ENCODE results near the gene MLEC. TPM values are rescaled to one million over a fixed set of nuclear protein-coding genes. Genes with fewer than 3 reads are reported as not detected.

MLEC gene
- total and polyA plus RNA-seq, 2 donors: 18.5 to 52.0 TPM

GRCh38 chr12:120646044-120646443, 40.9 kb upstream of the MLEC start:
- no peak overlapping the region for H3K4me3 ChIP-seq (ENCODE audit: low read length in 2 of 2)
- peaks cover 46 to 93% of the 10 kb centered on the region in 2 donors for H3K27me3 ChIP-seq (ENCODE audit: control insufficient read depth in 2 of 2, insufficient read depth in 1 of 2, low read length in 1 of 2)
- peaks cover 6 to 19% of the 10 kb centered on the region in 2 donors for H3K4me1 ChIP-seq (ENCODE audit: control insufficient read depth in 2 of 2, insufficient read depth in 2 of 2, low read length in 2 of 2)
- no peak overlapping the region for H3K27ac ChIP-seq (ENCODE audit: low read depth in 1 of 2, low read length in 1 of 2)
- 85% methylated on average over 6 of the region's 6 CpGs for WGBS
- no peaks in the 10 kb centered on the region for H3K36me3 ChIP-seq (ENCODE audit: control insufficient read depth in 2 of 2, insufficient read depth in 2 of 2, low read length in 1 of 2)
- no peak for DNase-seq (ENCODE audit: low read depth in 6 of 9, low spot score in 9 of 9)
- H3K9me3 ChIP-seq (ENCODE audit: control insufficient read depth in 2 of 2, insufficient read depth in 1 of 2, low read length in 1 of 2): peaks cover 1 to 3% of the 10 kb centered on the region in 2 donors

GRCh38 chr12:120647375-120647755, 39.6 kb upstream of the MLEC start:
- WGBS: 92% methylated on average over 13 of the region's 13 CpGs
- Histone ChIP-seq H3K4me3 (ENCODE audit: low read length in 2 of 2) (no peak overlapping the region), H3K36me3 (ENCODE audit: control insufficient read depth in 2 of 2, insufficient read depth in 2 of 2, low read length in 1 of 2) (no peaks in the 10 kb centered on the region), H3K27ac (ENCODE audit: low read depth in 1 of 2, low read length in 1 of 2) (no peak overlapping the region), H3K4me1 (ENCODE audit: control insufficient read depth in 2 of 2, insufficient read depth in 2 of 2, low read length in 2 of 2) (peaks cover 0 to 11% of the 10 kb centered on the region in 2 donors), H3K9me3 (ENCODE audit: control insufficient read depth in 2 of 2, insufficient read depth in 1 of 2, low read length in 1 of 2) (peaks cover 0 to 3% of the 10 kb centered on the region in 2 donors), H3K27me3 (ENCODE audit: control insufficient read depth in 2 of 2, insufficient read depth in 1 of 2, low read length in 1 of 2) (peaks cover 35 to 89% of the 10 kb centered on the region in 2 donors)
- no peak for DNase-seq (ENCODE audit: low read depth in 6 of 9, low spot score in 9 of 9)

GRCh38 chr12:120649442-120650232, 37.3 kb upstream of the MLEC start:
- peaks cover 0 to 11% of the 10 kb centered on the region in 2 donors for H3K4me1 ChIP-seq (ENCODE audit: control insufficient read depth in 2 of 2, insufficient read depth in 2 of 2, low read length in 2 of 2)
- no peak for DNase-seq (ENCODE audit: low read depth in 6 of 9, low spot score in 9 of 9)
- 12% methylated on average over 33 of the region's 33 CpGs for WGBS
- H3K4me3 ChIP-seq (ENCODE audit: low read length in 2 of 2): no peak overlapping the region
- H3K9me3 ChIP-seq (ENCODE audit: control insufficient read depth in 2 of 2, insufficient read depth in 1 of 2, low read length in 1 of 2): peaks cover 0 to 3% of the 10 kb centered on the region in 2 donors
- no peak overlapping the region for H3K27ac ChIP-seq (ENCODE audit: low read depth in 1 of 2, low read length in 1 of 2)
- H3K27me3 ChIP-seq (ENCODE audit: control insufficient read depth in 2 of 2, insufficient read depth in 1 of 2, low read length in 1 of 2): peaks cover 21 to 81% of the 10 kb centered on the region in 2 donors
- H3K36me3 ChIP-seq (ENCODE audit: control insufficient read depth in 2 of 2, insufficient read depth in 2 of 2, low read length in 1 of 2): no peaks in the 10 kb centered on the region

- no peak overlapping the region for H3K27ac ChIP-seq (ENCODE audit: low read depth in 1 of 2, low read length in 1 of 2)
- peaks cover 0 to 11% of the 10 kb centered on the region in 2 donors for H3K4me1 ChIP-seq (ENCODE audit: control insufficient read depth in 2 of 2, insufficient read depth in 2 of 2, low read length in 2 of 2)
- peaks cover 0 to 3% of the 10 kb centered on the region in 2 donors for H3K9me3 ChIP-seq (ENCODE audit: control insufficient read depth in 2 of 2, insufficient read depth in 1 of 2, low read length in 1 of 2)
- 71% methylated on average over 12 of the region's 12 CpGs for WGBS
- H3K4me3 ChIP-seq (ENCODE audit: low read length in 2 of 2): no peak overlapping the region
- DNase-seq (ENCODE audit: low read depth in 6 of 9, low spot score in 9 of 9): no peak
- H3K27me3 ChIP-seq (ENCODE audit: control insufficient read depth in 2 of 2, insufficient read depth in 1 of 2, low read length in 1 of 2): peaks cover 19 to 76% of the 10 kb centered on the region in 2 donors
- H3K36me3 ChIP-seq (ENCODE audit: control insufficient read depth in 2 of 2, insufficient read depth in 2 of 2, low read length in 1 of 2): no peaks in the 10 kb centered on the region
Measured at GRCh38 chr12:120650233-120650690, 36.7 kb upstream of the MLEC start.

- Histone ChIP-seq H3K4me3 (ENCODE audit: low read length in 2 of 2) (no peak overlapping the region), H3K36me3 (ENCODE audit: control insufficient read depth in 2 of 2, insufficient read depth in 2 of 2, low read length in 1 of 2) (no peaks in the 10 kb centered on the region), H3K9me3 (ENCODE audit: control insufficient read depth in 2 of 2, insufficient read depth in 1 of 2, low read length in 1 of 2) (peaks cover 0 to 3% of the 10 kb centered on the region in 2 donors), H3K4me1 (ENCODE audit: control insufficient read depth in 2 of 2, insufficient read depth in 2 of 2, low read length in 2 of 2) (peaks cover 0 to 11% of the 10 kb centered on the region in 2 donors), H3K27me3 (ENCODE audit: control insufficient read depth in 2 of 2, insufficient read depth in 1 of 2, low read length in 1 of 2) (peaks cover 11 to 63% of the 10 kb centered on the region in 2 donors), H3K27ac (ENCODE audit: low read depth in 1 of 2, low read length in 1 of 2) (no peak overlapping the region)
- no peak for DNase-seq (ENCODE audit: low read depth in 6 of 9, low spot score in 9 of 9)
- 87% methylated on average over 5 of the region's 5 CpGs for WGBS
Measured at GRCh38 chr12:120651821-120652220, 35.1 kb upstream of the MLEC start.

- Histone ChIP-seq H3K27ac (ENCODE audit: low read depth in 1 of 2, low read length in 1 of 2) (no peak overlapping the region), H3K27me3 (ENCODE audit: control insufficient read depth in 2 of 2, insufficient read depth in 1 of 2, low read length in 1 of 2) (peaks cover 11 to 59% of the 10 kb centered on the region in 2 donors), H3K36me3 (ENCODE audit: control insufficient read depth in 2 of 2, insufficient read depth in 2 of 2, low read length in 1 of 2) (no peaks in the 10 kb centered on the region), H3K4me1 (ENCODE audit: control insufficient read depth in 2 of 2, insufficient read depth in 2 of 2, low read length in 2 of 2) (peaks cover 0 to 11% of the 10 kb centered on the region in 2 donors), H3K4me3 (ENCODE audit: low read length in 2 of 2) (no peak overlapping the region), H3K9me3 (ENCODE audit: control insufficient read depth in 2 of 2, insufficient read depth in 1 of 2, low read length in 1 of 2) (peaks cover 0 to 3% of the 10 kb centered on the region in 2 donors)
- no peak for DNase-seq (ENCODE audit: low read depth in 6 of 9, low spot score in 9 of 9)
- 87% methylated on average over 10 of the region's 10 CpGs for WGBS
Measured at GRCh38 chr12:120652656-120653435, 34.1 kb upstream of the MLEC start.

- no peak overlapping the region for H3K27ac ChIP-seq (ENCODE audit: low read depth in 1 of 2, low read length in 1 of 2)
- peaks cover 0 to 3% of the 10 kb centered on the region in 2 donors for H3K9me3 ChIP-seq (ENCODE audit: control insufficient read depth in 2 of 2, insufficient read depth in 1 of 2, low read length in 1 of 2)
- no peak for DNase-seq (ENCODE audit: low read depth in 6 of 9, low spot score in 9 of 9)
- 98% methylated on average over 11 of the region's 11 CpGs for WGBS
- peaks cover 0 to 11% of the 10 kb centered on the region in 2 donors for H3K4me1 ChIP-seq (ENCODE audit: control insufficient read depth in 2 of 2, insufficient read depth in 2 of 2, low read length in 2 of 2)
- peaks cover 11 to 51% of the 10 kb centered on the region in 2 donors for H3K27me3 ChIP-seq (ENCODE audit: control insufficient read depth in 2 of 2, insufficient read depth in 1 of 2, low read length in 1 of 2)
- H3K4me3 ChIP-seq (ENCODE audit: low read length in 2 of 2): no peak overlapping the region
- H3K36me3 ChIP-seq (ENCODE audit: control insufficient read depth in 2 of 2, insufficient read depth in 2 of 2, low read length in 1 of 2): no peaks in the 10 kb centered on the region
Measured at GRCh38 chr12:120653611-120654010, 33.3 kb upstream of the MLEC start.

GRCh38 chr12:120654656-120655055, 32.3 kb upstream of the MLEC start:
- H3K27me3 ChIP-seq (ENCODE audit: control insufficient read depth in 2 of 2, insufficient read depth in 1 of 2, low read length in 1 of 2): peaks cover 7 to 42% of the 10 kb centered on the region in 2 donors
- peaks cover 0 to 2% of the 10 kb centered on the region in 2 donors for H3K4me1 ChIP-seq (ENCODE audit: control insufficient read depth in 2 of 2, insufficient read depth in 2 of 2, low read length in 2 of 2)
- peaks cover 0 to 3% of the 10 kb centered on the region in 2 donors for H3K9me3 ChIP-seq (ENCODE audit: control insufficient read depth in 2 of 2, insufficient read depth in 1 of 2, low read length in 1 of 2)
- DNase-seq (ENCODE audit: low read depth in 6 of 9, low spot score in 9 of 9): no peak
- WGBS: 94% methylated on average over 10 of the region's 10 CpGs
- H3K36me3 ChIP-seq (ENCODE audit: control insufficient read depth in 2 of 2, insufficient read depth in 2 of 2, low read length in 1 of 2): no peaks in the 10 kb centered on the region
- H3K4me3 ChIP-seq (ENCODE audit: low read length in 2 of 2): no peak overlapping the region
- no peak overlapping the region for H3K27ac ChIP-seq (ENCODE audit: low read depth in 1 of 2, low read length in 1 of 2)

GRCh38 chr12:120656008-120656407, 30.9 kb upstream of the MLEC start:
- H3K27me3 ChIP-seq (ENCODE audit: control insufficient read depth in 2 of 2, insufficient read depth in 1 of 2, low read length in 1 of 2): peaks cover 2 to 32% of the 10 kb centered on the region in 2 donors
- H3K36me3 ChIP-seq (ENCODE audit: control insufficient read depth in 2 of 2, insufficient read depth in 2 of 2, low read length in 1 of 2): no peaks in the 10 kb centered on the region
- no peak for DNase-seq (ENCODE audit: low read depth in 6 of 9, low spot score in 9 of 9)
- H3K27ac ChIP-seq (ENCODE audit: low read depth in 1 of 2, low read length in 1 of 2): no peak overlapping the region
- WGBS: 97% methylated on average over 14 of the region's 14 CpGs
- H3K9me3 ChIP-seq (ENCODE audit: control insufficient read depth in 2 of 2, insufficient read depth in 1 of 2, low read length in 1 of 2): no peaks in the 10 kb centered on the region
- H3K4me1 ChIP-seq (ENCODE audit: control insufficient read depth in 2 of 2, insufficient read depth in 2 of 2, low read length in 2 of 2): no peaks in the 10 kb centered on the region
- no peak overlapping the region for H3K4me3 ChIP-seq (ENCODE audit: low read length in 2 of 2)

Measured in thymus (tissue), 11 donors.